NCI-H2107 treated with DMSO at 0.1 percent for 48 hours (cell line): ENCODE results near the gene SPATA33.
A peak's percentile ranks its signal among the peaks of the same experiment; 100 is the strongest.
"Not testable (repeated sequence)": the region's sequence is repeated elsewhere in the genome, so short reads cannot be mapped to it uniquely, and the experiment has no call there.

Source experiments
- DNase-seq: peaks from one replicate; lab custom pipeline; 2025; ENCODE audit not compliant: unreplicated experiment; lab: John Stamatoyannopoulos, UW

SPATA33 gene

DNA sequence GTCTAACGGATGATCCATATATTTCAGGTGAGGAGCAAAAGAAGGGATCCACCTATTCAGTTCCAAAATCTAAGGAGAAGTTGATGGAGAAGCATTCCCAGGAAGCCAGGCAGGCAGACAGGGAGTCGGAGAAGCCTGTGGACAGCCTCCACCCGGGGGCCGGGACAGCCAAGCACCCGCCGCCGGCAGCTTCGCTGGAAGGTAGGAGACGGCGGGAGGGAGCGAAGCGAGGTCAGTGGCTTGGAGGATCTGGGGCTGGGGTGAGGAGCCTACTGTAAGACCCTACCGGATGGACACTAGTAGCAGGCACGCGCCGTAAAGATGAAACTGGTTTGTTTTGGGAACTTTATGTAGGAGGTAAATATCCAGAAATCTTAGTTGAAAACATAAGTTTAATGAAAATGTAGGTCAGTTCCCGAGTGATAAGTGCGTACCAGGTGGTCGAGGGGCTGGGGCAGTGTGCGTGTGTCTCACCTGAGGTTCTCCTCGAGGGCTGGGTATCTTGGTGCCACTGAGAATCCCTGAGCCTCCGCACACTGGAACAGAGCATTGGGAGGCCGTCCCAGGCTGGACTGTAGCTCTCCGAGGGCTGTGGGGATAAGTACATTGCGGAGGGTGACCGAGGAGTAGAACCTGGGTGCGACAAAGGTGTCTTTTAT, 714 bp downstream of the SPATA33 start:
- DNase-seq: no peak

DNA sequence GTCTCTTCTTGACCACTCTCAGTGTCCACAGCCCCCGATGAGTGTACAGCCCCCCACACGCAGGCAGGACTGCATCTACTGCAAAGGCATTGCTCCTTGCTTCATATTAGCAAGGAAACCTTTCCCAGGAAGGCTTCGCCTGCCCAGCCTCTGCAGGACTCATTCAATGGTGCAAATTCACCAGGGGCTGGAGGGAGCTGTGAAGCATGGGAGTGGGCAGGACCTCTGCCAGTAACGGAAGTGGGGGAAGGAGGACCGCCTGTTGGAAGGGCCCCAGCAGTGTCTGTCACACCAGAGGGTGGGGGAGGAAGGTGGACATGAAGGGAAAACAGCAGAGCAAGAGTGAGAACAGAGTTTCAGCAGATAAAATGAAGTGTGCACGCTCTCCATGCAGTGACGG, 2.5 kb downstream of the SPATA33 start:
- no peak for DNase-seq

DNA sequence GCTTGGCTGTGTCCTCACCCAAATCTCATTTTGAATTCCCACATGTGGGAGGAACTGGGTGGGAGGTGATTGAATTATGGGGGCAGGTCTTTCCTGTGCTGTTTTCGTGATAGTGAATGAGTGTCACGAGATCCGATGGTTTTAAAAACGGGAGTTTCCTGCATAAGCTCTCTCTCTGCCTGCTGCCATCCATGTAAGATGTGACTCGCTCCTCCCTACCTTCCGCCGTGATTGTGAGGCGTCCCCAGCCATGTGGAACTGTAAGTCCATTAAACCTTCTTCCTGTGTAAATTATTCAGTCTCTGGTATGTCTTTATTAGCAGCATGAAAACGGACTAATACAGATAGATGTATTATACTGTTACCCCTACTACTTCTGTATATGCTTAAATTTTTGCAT, 3.6 kb downstream of the SPATA33 start:
- no peak for DNase-seq

DNA sequence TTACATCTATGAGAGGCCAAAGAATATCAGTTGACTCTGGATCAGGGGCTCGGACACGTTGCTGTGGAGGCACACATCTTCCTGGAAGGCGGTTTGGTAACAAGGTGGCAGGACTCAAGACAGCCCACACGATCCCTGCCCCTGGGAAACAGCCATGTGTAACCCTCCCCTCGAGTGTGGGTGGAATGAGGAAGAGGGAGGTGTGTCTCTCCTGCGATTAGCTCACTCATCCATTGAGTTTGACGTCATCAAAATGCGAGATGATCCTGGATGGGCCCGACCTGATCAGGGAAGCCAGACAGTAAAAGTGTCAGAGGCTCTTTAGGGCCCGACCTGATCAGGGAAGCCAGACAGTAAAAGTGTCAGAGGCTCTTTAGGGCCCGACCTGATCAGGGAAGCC, 6.6 kb downstream of the SPATA33 start:
- not testable (repeated sequence) for DNase-seq

DNA sequence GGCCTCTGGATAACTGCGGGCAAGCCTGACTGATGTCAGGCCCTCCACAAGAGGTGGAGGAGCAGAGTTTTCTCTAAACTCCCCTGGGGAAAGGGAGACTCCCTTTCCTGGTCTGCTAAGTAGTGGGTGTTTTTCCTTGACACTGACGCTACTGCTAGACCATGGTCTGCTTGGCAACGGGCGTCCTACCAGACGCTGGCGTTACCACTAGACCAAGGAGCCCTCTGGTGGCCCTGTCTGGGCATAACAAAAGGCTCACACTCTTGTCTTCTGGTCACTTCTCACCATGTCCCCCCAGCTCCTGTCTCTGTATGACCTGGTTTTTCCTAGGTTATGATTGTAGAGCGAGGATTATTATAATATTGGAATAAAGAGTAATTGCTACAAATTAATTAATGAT, 9.4 kb downstream of the SPATA33 start:
- DNase-seq: not testable (repeated sequence)

DNA sequence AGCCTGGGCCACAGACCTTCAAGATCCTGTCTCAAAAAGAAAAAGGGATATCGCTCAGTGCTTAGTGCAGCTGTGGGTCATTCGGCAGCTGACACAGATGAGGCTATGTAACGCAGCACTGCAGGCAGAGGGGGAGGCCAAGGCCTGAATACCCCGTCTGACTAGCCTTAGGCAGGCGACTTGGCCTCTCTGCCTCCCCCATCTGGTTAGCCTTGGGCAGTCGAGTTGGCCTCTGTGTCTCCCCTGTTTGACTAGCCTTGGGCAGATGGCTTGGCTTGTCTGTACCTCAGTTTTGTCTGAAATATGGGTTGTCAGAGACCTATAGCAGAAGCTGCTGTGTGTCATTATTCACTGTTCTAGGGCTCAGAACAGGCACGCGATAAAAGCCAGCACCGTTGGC, 10.0 kb downstream of the SPATA33 start:
- no peak for DNase-seq

DNA sequence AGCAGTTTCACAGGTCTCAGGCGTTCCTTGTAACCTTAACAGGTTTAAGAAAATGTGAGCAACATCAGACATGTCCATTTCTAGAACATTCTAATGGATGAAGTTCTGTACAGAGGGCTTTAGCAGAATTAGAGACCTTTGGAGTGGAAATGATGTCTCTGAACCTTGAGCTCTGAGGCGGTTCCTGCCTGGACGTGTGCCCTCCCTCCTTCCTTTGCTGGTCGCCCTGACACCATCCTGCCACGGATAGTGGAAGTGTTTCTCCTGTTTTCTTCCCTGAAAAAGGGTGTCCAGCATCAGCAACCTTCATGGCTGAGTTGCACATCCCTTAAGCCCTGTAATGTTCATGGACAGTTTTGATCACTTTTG, 11.1 kb downstream of the SPATA33 start:
- DNase-seq: no peak

DNA sequence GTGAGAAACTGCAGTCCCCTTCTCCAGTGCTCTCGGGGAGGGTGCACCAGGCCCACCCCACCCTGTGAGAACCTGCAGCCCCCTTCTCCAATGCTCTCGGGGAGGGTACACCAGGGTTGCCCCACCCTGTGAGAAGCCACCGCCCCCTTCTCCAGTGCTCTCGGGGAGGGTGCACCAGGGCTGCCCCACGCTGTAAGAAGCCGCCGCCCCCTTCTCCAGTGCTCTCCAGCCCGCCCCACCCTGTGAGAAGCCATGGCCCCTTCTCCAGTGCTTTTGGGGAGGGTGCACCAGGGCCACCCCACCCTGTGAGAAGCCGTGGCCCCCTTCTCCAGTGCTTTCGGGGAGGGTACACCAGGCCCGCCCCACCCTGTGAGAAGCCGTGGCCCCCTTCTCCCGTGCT, 12.1 kb downstream of the SPATA33 start:
- DNase-seq: no peak

DNA sequence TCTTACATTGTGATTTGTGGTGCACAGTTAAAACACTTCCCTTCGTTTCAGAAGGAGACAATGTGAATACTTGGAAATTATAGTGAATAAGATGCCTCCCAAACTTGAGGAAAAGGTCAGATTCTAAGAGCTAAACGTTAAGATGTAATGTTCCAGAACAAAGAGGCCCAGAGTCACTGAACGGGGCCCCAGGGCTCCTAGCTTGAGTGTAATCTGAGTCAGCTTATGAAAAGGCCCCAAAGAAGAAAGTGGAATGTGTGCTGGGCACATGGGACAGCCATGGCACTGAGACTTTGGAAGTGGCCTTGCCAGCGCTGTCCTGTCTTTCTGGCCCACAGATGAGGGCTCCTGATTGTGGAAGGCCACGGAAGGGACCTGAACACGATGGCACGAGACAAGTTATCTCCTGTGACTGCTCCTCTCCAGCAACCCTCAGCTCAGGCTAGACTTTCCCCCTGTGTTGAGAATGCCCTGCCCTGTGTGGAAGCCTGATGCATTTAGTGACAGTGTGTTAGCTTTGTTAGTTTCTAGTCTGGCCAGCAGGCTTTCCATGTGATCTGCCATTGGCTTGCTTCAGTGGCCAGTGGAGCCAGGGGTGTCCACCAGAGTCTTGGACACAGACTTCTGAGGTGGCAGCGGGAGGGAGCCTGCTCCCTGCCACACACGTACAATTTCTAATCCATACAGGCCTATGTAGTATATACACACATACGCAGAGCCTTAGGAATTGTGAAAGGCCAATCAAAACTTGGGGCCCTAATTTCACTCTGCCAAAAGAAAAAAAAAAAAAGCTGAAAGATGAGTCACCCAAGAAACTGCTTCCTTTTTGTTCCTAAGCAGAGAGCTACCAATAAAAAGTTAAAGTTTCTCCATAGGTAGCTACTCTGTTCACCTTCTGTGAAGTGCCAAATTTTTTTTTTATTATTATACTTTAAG, 13.1 kb downstream of the SPATA33 start:
- DNase-seq: no peak

DNA sequence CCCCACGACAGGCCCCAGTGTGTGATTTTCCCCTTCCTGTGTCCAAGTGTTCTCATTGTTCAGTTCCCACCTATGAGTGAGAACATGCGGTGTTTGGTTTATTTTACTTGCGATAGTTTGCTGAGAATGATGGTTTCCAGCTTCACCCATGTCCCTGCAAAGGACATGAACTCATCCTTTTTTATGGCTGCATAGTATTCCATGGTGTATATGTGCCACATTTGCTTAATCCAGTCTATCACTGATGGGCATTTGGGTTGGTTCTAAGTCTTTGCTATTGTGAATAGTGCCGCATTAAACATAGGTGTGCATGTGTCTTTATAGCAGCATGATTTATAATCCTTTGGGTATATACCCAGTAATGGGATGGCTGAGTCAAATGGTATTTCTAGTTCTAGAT, 13.9 kb downstream of the SPATA33 start:
- not testable (repeated sequence) for DNase-seq

DNA sequence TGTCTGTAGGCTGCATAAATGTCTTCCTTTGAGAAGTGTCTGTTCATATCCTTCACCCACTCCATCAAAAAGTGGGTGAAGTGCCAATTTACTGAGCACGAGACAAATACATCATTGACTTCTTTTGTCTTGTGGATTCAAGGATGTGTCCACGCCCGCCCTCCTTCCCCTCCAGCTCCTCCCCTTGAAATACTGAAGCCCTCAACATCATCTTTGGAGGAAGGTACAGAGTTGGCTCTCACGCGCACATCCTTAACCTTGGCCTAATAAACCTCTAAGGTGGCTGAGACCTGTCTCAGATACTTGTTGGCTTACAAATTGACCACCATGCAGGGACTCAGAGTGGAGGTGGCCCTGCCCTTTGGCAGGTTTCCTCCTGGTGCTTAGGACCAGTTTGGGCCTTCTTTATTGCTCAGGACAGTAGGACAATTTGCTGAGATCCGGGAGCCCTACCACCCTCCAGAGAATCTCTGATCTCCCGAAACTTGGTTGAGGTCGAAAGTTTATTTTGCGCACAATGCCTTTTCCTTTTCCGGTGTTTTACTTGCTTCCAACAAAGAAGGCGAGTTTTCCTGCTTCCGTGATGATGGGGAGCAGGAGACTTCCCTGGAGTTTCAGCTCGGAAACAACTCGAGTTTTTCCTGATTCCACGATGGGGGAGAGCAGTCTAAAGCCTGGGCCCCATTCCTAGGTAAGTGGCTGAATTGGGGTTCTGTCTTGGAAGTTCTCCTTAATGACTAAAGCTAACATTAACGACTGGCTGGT, 14.7 kb downstream of the SPATA33 start:
- DNase-seq: no peak

DNA sequence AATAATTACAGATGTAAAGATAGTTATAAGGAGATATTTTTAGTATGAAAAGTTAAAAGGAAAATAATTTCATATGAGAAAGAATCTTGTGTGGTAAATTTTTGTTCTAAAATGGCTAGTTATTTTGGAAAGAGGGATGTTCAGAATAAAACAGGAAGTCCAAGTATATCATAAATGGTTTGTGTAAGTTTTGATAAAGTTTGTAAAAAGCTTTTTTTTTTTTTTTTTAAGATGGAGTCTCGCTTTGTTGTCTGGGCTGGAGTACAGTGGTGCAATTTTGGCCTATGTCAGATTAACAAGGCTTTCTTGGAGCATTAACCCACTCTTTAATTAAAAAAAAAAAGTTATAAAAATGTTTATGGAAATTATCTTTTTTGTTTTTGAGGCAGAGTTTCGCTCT, 20.6 kb downstream of the SPATA33 start:
- no peak for DNase-seq

DNA sequence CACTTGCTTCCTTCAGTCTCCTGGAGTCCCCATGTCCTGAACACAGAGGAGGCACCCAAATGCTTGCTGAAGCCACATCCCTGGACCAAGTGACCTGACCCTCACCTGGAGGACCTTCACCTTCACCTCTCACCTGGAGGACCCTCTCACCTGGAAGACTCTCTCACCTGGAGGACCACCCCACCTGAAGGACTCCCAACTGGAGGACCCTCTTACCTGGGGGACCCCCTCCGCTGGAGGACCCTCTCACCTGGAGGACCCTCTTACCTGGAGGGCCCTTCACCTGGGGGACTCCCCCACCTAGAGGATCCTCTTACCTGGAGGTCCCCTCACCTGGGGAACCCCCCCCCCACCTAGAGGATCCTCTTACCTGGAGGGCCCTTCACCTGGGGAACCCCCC, 28.3 kb downstream of the SPATA33 start:
- no peak for DNase-seq

DNA sequence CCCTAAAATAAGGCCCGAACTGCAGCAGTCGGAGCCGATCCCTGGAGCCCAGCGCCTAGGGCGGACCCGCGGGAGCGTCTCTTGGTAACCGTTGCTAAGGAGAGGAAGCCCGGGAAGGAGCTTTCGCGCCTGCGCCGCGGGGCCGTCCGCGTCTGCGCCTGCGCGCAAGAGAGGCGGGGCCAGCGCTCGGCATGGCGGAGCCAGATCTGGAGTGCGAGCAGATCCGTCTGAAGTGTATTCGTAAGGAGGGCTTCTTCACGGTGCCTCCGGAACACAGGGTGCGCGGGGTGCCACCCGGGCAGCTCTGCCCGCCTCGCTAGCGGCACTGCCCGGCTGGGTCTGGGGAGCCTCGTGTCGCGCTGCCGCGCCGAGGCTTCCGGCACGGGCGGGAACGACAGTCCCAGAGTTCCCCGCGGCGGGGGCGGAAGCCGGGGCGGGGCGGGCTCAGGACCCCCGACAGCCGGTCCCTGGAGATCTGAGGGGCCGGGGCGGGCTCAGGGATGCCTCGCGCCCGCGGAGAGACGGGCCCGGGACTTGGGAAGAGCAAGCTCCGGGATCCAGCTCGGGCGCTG, 29.0 kb downstream of the SPATA33 start, which contains the start of gene CDK10:
Gene CDK10, plus strand, starts transcription at position 170 of the 572 bp plus-strand sequence. Its CDS starts 22 bp downstream, at position 192.
- peak; percentile 67 for DNase-seq

DNA sequence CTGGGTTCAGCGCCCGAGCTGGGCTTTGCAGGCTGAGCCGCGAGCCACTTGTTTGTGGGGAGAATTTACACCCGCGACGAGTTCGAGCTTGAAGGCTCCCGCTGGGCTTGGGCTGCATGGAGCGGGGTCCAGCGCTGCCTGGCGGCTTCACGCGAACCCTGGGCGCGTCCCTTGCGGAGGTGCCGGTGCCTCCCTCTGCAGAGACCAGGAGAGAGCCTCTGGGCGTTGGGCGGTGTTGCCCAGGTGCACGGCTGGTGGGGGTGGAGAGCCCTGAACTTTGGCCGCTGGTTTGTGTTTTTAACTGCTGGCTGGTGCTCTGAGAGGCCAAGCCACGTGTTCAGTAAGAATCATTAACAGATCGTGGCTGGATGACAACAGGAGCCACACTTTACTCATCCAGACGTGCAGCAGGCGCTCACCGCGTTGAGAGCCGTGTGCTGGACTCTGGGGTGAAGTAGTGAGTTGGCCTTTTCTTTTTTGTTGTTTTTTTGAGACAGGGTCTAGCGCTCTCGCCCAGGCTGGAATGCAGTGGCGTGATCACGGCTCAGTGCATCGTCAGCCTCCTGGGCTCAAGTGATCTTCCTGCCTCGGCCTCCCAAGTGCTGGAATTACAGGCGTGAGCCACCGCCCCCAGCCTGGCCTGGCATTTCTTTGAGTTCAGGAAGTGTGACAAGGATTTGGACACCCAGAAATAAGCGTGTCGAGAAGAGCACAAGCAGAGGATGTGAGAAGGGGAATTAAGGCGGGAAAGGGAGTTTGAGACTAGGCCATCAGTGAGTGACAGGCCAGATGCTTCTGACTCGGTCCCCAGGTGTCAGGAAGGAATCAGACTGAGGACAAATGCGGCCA, 29.7 kb downstream of the SPATA33 start:
- peak; percentile 4 for DNase-seq

DNA sequence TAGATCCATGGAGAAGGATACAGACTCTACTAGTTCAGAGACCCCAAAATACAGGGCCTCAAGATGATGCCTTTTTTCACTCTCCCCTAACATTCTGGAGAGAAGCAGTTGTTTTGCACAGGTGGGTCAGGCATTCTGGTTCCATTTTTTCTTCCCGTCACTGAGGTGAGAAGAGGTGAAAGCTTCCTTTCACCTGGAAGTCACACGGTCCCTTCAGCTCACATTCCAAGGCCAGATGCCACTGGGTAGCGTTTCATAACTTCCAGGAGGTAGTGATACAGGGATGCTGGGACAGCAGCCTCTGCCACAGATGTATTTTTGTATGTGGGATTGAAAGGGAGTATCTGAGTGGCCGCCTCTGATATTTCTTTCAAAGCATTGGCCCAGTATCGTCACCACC, 30.8 kb downstream of the SPATA33 start:
- DNase-seq: no peak

DNA sequence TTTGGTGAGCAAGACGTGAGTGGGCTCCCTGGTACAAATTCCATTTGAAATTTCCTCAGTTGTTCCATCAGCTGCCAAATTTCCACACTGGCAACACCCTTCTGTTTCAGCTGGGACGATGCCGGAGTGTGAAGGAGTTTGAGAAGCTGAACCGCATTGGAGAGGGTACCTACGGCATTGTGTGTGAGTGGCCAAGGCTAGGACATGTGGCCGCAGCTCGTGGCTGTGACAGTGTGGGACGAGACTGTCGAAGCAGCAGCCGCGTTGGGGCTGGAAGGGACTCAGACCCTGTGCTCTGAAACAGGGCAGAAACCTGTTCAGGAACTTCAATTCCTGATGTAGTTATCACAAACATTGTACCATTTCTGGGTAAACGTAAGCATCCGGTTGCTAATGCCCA, 31.5 kb downstream of the SPATA33 start:
- no peak for DNase-seq

DNA sequence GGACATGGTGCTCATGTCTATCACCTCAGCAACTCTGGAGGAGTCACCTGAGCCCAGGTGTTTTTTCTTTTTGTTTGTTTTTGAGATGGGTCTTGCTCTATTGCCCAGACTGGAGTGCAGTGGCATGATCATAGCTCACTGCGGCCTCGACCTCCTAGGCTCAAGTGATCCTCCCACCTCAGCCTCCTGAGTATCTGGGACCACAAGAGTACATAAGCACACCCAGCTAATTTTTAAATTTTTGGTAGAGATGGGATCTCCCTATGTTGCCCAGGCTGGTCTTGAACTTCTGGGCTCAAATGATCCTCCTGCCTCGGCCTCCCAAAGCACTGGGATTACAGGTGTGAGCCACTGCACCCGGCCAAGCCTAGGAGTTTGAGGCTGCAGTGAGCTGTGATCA, 32.0 kb downstream of the SPATA33 start:
- DNase-seq: not testable (repeated sequence)

DNA sequence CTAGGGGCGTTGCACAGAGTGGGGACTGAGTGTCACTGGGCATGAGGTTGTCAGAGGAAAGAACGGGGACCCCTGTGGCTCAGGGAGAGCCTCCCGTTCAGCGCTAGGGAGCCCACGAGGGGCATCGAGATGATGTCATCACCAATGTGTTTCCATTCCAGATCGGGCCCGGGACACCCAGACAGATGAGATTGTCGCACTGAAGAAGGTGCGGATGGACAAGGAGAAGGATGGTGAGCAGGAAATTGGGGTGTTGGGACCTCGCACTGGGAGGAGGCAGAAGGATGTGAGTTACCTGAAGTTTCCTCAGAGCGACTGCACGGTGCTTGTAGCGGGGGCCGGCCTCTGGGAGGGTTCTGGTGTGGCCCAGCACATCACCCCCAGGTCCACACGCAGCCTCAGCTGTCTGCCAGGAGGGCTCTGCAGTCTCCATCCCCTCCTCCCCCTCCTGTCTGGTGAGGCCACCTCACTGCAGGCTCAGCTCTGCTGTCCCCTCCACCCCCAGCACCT, 32.8 kb downstream of the SPATA33 start:
- DNase-seq: no peak
